HEK293 (cell line): ENCODE measurements around the gene DPCD.

ENCODE experiments used
- OVOL3 ChIP-seq: fragments of 450-650 bp; formaldehyde crosslinking; IDR thresholded peaks from 2 replicates; pipeline ENCODE4 v1.5.1; 2016; ENCODE audit warnings: missing biosample characterization, missing genetic modification characterization
- RBAK ChIP-seq: fragments of 450-650 bp; formaldehyde crosslinking; IDR thresholded peaks from 2 replicates; pipeline ENCODE4 v1.5.1; 2016; ENCODE audit warnings: missing biosample characterization, missing genetic modification characterization
- TCF7L2 ChIP-seq: IDR thresholded peaks from 2 replicates; pipeline ENCODE4 v1.6.1; 2011; ENCODE audit warnings: low read depth, mild to moderate bottlenecking, inconsistent platforms, low read length, moderate library complexity, borderline replicate concordance
- WT1 ChIP-seq: fragments of 450-650 bp; formaldehyde crosslinking; IDR thresholded peaks from 2 replicates; pipeline ENCODE4 v1.5.1; 2016; ENCODE audit warnings: missing biosample characterization, missing genetic modification characterization
- YY1 ChIP-seq: fragments of 450-650 bp; formaldehyde crosslinking; IDR thresholded peaks from 2 replicates; pipeline ENCODE4 v1.5.1; 2018; ENCODE audit warnings: missing biosample characterization, missing genetic modification characterization
- ZEB2 ChIP-seq: fragments of 450-650 bp; formaldehyde crosslinking; IDR thresholded peaks from 2 replicates; pipeline ENCODE4 v1.5.1; 2016; ENCODE audit warnings: missing biosample characterization, missing genetic modification characterization
- ZFP69B ChIP-seq: fragments of 450-650 bp; formaldehyde crosslinking; IDR thresholded peaks from 2 replicates; pipeline ENCODE4 v1.5.1; 2016; ENCODE audit warnings: missing biosample characterization, missing genetic modification characterization
- ZNF133 ChIP-seq: fragments of 450-650 bp; formaldehyde crosslinking; IDR thresholded peaks from 2 replicates; pipeline ENCODE4 v1.5.1; 2016; ENCODE audit warnings: missing biosample characterization, missing genetic modification characterization
- ZNF140 ChIP-seq: fragments of 450-650 bp; formaldehyde crosslinking; IDR thresholded peaks from 2 replicates; pipeline ENCODE4 v1.5.1; 2016; ENCODE audit warnings: missing biosample characterization, missing genetic modification characterization
- ZNF174 ChIP-seq: fragments of 450-650 bp; formaldehyde crosslinking; IDR thresholded peaks from 2 replicates; pipeline ENCODE4 v1.5.0; 2017; ENCODE audit warnings: missing biosample characterization, mild to moderate bottlenecking, missing genetic modification characterization
- ZNF214 ChIP-seq: fragments of 450-650 bp; formaldehyde crosslinking; IDR thresholded peaks from 2 replicates; pipeline ENCODE4 v1.5.1; 2017; ENCODE audit warnings: missing biosample characterization, mild to moderate bottlenecking, missing genetic modification characterization, borderline replicate concordance
- ZNF239 ChIP-seq: fragments of 450-650 bp; formaldehyde crosslinking; IDR thresholded peaks from 2 replicates; pipeline ENCODE4 v1.5.1; 2016; ENCODE audit warnings: missing biosample characterization, missing genetic modification characterization
- ZNF324 ChIP-seq: fragments of 450-650 bp; formaldehyde crosslinking; IDR thresholded peaks from 2 replicates; pipeline ENCODE4 v1.5.1; 2016; ENCODE audit warnings: missing biosample characterization, missing genetic modification characterization
- ZNF335 ChIP-seq: fragments of 450-650 bp; formaldehyde crosslinking; conservative IDR thresholded peaks from 2 replicates; pipeline ENCODE4 v1.5.1; 2016; ENCODE audit warnings: missing biosample characterization, missing genetic modification characterization
- ZNF501 ChIP-seq: fragments of 450-650 bp; formaldehyde crosslinking; IDR thresholded peaks from 2 replicates; pipeline ENCODE4 v1.5.1; 2016; ENCODE audit warnings: missing biosample characterization, missing genetic modification characterization
- ZNF610 ChIP-seq: fragments of 450-650 bp; formaldehyde crosslinking; IDR thresholded peaks from 2 replicates; pipeline ENCODE4 v1.5.1; 2016; ENCODE audit warnings: missing biosample characterization, missing genetic modification characterization, borderline replicate concordance
- ZNF623 ChIP-seq: fragments of 450-650 bp; formaldehyde crosslinking; IDR thresholded peaks from 2 replicates; pipeline ENCODE4 v1.5.1; 2016; ENCODE audit warnings: missing biosample characterization, missing genetic modification characterization
- ZNF629 ChIP-seq: fragments of 450-650 bp; formaldehyde crosslinking; IDR thresholded peaks from 2 replicates; pipeline ENCODE4 v1.5.1; 2017; ENCODE audit warnings: missing biosample characterization, missing genetic modification characterization
- ZNF792 ChIP-seq: fragments of 450-650 bp; formaldehyde crosslinking; IDR thresholded peaks from 2 replicates; pipeline ENCODE4 v1.5.1; 2016; ENCODE audit warnings: missing biosample characterization, missing genetic modification characterization
- ZNF843 ChIP-seq: fragments of 450-650 bp; formaldehyde crosslinking; IDR thresholded peaks from 2 replicates; pipeline ENCODE4 v1.5.1; 2016; ENCODE audit warnings: missing biosample characterization, missing genetic modification characterization
- ZSCAN23 ChIP-seq: fragments of 450-650 bp; formaldehyde crosslinking; IDR thresholded peaks from 2 replicates; pipeline ENCODE4 v1.5.1; 2016; ENCODE audit warnings: missing biosample characterization, missing genetic modification characterization
- ZSCAN30 ChIP-seq: fragments of 450-650 bp; IDR thresholded peaks from 2 replicates; pipeline ENCODE4 v1.5.1; 2018; ENCODE audit warnings: missing biosample characterization, mild to moderate bottlenecking, missing genetic modification characterization, moderate library complexity
- ZXDB ChIP-seq: fragments of 450-650 bp; formaldehyde crosslinking; IDR thresholded peaks from 2 replicates; pipeline ENCODE4 v1.5.1; 2016; ENCODE audit warnings: missing biosample characterization, missing genetic modification characterization
- TF ChIP-seq, protein P1 (sequence below): fragments of 450-650 bp; formaldehyde crosslinking; IDR thresholded peaks from 2 replicates; pipeline ENCODE4 v1.5.1; 2016; ENCODE audit warnings: missing biosample characterization, missing genetic modification characterization, low read depth
- TF ChIP-seq, protein P2 (sequence below): fragments of 450-650 bp; formaldehyde crosslinking; IDR thresholded peaks from 2 replicates; pipeline ENCODE4 v1.5.1; 2016; ENCODE audit warnings: missing biosample characterization, missing genetic modification characterization
- TF ChIP-seq, protein P3 (sequence below): fragments of 450-650 bp; formaldehyde crosslinking; IDR thresholded peaks from 2 replicates; pipeline ENCODE4 v1.5.1; 2016; ENCODE audit warnings: missing biosample characterization, missing genetic modification characterization
- TF ChIP-seq, protein P4 (sequence below): fragments of 450-650 bp; formaldehyde crosslinking; IDR thresholded peaks from 2 replicates; pipeline ENCODE4 v1.5.1; 2016; ENCODE audit warnings: missing biosample characterization, missing genetic modification characterization, borderline replicate concordance

Gene DPCD

GRCh38 chr10:101566333-101567164 is 21.6 kb upstream of the DPCD start (continued):
- TF ChIP-seq ZEB2 (tag by site-specific recombination): peak; percentile 89; the same call in 1 of the 2 replicates
- TF ChIP-seq WT1: peak; percentile 63; the same call in 1 of the 2 replicates
- TF ChIP-seq ZNF501: peak; percentile 66; the same call in 1 of the 2 replicates
- no peak for TF ChIP-seq ZNF239 (tag by site-specific recombination)
- TF ChIP-seq ZNF629: peak; percentile 75; the same call in 1 of the 2 replicates
- TF ChIP-seq ZNF792 (tag by site-specific recombination): peak; percentile 98
- peak; percentile 40; the same call in 1 of the 2 replicates for TF ChIP-seq YY1 (tag by site-specific recombination)
- TF ChIP-seq ZNF174 (tag by site-specific recombination): no peak
- no peak for TF ChIP-seq ZNF214
- TF ChIP-seq, protein P1, sequence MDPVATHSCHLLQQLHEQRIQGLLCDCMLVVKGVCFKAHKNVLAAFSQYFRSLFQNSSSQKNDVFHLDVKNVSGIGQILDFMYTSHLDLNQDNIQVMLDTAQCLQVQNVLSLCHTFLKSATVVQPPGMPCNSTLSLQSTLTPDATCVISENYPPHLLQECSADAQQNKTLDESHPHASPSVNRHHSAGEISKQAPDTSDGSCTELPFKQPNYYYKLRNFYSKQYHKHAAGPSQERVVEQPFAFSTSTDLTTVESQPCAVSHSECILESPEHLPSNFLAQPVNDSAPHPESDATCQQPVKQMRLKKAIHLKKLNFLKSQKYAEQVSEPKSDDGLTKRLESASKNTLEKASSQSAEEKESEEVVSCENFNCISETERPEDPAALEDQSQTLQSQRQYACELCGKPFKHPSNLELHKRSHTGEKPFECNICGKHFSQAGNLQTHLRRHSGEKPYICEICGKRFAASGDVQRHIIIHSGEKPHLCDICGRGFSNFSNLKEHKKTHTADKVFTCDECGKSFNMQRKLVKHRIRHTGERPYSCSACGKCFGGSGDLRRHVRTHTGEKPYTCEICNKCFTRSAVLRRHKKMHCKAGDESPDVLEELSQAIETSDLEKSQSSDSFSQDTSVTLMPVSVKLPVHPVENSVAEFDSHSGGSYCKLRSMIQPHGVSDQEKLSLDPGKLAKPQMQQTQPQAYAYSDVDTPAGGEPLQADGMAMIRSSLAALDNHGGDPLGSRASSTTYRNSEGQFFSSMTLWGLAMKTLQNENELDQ (tag by site-specific recombination): no peak
- TF ChIP-seq, protein P2, sequence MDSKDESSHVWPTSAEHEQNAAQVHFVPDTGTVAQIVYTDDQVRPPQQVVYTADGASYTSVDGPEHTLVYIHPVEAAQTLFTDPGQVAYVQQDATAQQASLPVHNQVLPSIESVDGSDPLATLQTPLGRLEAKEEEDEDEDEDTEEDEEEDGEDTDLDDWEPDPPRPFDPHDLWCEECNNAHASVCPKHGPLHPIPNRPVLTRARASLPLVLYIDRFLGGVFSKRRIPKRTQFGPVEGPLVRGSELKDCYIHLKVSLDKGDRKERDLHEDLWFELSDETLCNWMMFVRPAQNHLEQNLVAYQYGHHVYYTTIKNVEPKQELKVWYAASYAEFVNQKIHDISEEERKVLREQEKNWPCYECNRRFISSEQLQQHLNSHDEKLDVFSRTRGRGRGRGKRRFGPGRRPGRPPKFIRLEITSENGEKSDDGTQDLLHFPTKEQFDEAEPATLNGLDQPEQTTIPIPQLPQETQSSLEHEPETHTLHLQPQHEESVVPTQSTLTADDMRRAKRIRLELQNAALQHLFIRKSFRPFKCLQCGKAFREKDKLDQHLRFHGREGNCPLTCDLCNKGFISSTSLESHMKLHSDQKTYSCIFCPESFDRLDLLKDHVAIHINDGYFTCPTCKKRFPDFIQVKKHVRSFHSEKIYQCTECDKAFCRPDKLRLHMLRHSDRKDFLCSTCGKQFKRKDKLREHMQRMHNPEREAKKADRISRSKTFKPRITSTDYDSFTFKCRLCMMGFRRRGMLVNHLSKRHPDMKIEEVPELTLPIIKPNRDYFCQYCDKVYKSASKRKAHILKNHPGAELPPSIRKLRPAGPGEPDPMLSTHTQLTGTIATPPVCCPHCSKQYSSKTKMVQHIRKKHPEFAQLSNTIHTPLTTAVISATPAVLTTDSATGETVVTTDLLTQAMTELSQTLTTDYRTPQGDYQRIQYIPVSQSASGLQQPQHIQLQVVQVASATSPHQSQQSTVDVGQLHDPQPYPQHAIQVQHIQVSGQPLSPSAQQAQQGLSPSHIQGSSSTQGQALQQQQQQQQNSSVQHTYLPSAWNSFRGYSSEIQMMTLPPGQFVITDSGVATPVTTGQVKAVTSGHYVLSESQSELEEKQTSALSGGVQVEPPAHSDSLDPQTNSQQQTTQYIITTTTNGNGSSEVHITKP (tag by site-specific recombination): peak; percentile 17; the same call in 1 of the 2 replicates
- no peak for TF ChIP-seq ZNF610 (tag by site-specific recombination)
- TF ChIP-seq, protein P3, sequence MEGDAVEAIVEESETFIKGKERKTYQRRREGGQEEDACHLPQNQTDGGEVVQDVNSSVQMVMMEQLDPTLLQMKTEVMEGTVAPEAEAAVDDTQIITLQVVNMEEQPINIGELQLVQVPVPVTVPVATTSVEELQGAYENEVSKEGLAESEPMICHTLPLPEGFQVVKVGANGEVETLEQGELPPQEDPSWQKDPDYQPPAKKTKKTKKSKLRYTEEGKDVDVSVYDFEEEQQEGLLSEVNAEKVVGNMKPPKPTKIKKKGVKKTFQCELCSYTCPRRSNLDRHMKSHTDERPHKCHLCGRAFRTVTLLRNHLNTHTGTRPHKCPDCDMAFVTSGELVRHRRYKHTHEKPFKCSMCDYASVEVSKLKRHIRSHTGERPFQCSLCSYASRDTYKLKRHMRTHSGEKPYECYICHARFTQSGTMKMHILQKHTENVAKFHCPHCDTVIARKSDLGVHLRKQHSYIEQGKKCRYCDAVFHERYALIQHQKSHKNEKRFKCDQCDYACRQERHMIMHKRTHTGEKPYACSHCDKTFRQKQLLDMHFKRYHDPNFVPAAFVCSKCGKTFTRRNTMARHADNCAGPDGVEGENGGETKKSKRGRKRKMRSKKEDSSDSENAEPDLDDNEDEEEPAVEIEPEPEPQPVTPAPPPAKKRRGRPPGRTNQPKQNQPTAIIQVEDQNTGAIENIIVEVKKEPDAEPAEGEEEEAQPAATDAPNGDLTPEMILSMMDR: 0 out of 2 replicates have a peak, but pooled peaks have one; percentile 45
- peak; percentile 91 for TF ChIP-seq ZSCAN30
- peak; percentile 80 for TF ChIP-seq ZXDB (tag by site-specific recombination)
- TF ChIP-seq ZSCAN23 (tag by site-specific recombination): peak; percentile 25; the same call in 1 of the 2 replicates
- no peak for TF ChIP-seq ZNF133 (tag by site-specific recombination)
- TF ChIP-seq TCF7L2: no peak
- no peak for TF ChIP-seq RBAK (tag by site-specific recombination)
- peak; percentile 82 for TF ChIP-seq ZNF843 (tag by site-specific recombination)
- no peak for TF ChIP-seq ZNF623 (tag by site-specific recombination)
- TF ChIP-seq ZNF140 (tag by site-specific recombination): no peak
- TF ChIP-seq ZFP69B (tag by site-specific recombination): peak; percentile 25
- TF ChIP-seq, protein P4, sequence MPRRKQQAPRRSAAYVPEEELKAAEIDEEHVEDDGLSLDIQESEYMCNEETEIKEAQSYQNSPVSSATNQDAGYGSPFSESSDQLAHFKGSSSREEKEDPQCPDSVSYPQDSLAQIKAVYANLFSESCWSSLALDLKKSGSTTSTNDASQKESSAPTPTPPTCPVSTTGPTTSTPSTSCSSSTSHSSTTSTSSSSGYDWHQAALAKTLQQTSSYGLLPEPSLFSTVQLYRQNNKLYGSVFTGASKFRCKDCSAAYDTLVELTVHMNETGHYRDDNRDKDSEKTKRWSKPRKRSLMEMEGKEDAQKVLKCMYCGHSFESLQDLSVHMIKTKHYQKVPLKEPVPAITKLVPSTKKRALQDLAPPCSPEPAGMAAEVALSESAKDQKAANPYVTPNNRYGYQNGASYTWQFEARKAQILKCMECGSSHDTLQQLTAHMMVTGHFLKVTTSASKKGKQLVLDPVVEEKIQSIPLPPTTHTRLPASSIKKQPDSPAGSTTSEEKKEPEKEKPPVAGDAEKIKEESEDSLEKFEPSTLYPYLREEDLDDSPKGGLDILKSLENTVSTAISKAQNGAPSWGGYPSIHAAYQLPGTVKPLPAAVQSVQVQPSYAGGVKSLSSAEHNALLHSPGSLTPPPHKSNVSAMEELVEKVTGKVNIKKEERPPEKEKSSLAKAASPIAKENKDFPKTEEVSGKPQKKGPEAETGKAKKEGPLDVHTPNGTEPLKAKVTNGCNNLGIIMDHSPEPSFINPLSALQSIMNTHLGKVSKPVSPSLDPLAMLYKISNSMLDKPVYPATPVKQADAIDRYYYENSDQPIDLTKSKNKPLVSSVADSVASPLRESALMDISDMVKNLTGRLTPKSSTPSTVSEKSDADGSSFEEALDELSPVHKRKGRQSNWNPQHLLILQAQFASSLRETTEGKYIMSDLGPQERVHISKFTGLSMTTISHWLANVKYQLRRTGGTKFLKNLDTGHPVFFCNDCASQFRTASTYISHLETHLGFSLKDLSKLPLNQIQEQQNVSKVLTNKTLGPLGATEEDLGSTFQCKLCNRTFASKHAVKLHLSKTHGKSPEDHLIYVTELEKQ (tag by site-specific recombination): peak; percentile 76; the same call in 1 of the 2 replicates
- peak; percentile 80 for TF ChIP-seq OVOL3 (tag by site-specific recombination)
- 0 out of 2 replicates have a peak, but pooled peaks have one; percentile 22 for TF ChIP-seq ZNF335 (tag by site-specific recombination)
- peak; percentile 86 for TF ChIP-seq ZNF324 (tag by site-specific recombination)
